Measurements from ENCODE around the gene TAPT1.
"Not testable (repeated sequence)": the region's sequence is repeated elsewhere in the genome, so short reads cannot be mapped to it uniquely, and the experiment has no call there.

Gene TAPT1, protein sequence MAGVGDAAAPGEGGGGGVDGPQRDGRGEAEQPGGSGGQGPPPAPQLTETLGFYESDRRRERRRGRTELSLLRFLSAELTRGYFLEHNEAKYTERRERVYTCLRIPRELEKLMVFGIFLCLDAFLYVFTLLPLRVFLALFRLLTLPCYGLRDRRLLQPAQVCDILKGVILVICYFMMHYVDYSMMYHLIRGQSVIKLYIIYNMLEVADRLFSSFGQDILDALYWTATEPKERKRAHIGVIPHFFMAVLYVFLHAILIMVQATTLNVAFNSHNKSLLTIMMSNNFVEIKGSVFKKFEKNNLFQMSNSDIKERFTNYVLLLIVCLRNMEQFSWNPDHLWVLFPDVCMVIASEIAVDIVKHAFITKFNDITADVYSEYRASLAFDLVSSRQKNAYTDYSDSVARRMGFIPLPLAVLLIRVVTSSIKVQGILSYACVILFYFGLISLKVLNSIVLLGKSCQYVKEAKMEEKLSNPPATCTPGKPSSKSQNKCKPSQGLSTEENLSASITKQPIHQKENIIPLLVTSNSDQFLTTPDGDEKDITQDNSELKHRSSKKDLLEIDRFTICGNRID

GRCh38 chr4:16225863-16226815, at the start of gene TAPT1:
TAPT1 (minus strand) TSS chr4:16226471; CDS start chr4:16226457, 14 bp downstream.
- FAIRE-seq, result no peak

DNA sequence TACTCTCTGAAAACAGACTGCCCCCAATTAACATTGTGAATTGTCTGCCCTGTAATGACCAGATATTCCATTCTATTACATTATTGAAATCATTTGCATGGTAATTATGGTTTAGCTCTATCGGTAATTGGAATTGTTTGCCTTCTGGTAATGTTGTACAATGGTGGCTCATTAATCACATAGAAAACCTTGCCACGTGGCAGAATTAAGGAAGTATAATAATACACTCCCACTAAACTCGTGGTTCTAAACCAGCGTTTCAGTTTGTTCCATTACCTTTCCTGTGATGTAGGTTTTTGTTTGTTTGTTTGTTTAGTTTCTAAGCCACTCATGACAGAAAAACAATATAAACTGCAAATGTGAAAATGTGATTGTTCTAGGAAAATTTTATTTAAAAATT, 45.1 kb upstream of the TAPT1 start:
- FAIRE-seq, result no peak

DNA sequence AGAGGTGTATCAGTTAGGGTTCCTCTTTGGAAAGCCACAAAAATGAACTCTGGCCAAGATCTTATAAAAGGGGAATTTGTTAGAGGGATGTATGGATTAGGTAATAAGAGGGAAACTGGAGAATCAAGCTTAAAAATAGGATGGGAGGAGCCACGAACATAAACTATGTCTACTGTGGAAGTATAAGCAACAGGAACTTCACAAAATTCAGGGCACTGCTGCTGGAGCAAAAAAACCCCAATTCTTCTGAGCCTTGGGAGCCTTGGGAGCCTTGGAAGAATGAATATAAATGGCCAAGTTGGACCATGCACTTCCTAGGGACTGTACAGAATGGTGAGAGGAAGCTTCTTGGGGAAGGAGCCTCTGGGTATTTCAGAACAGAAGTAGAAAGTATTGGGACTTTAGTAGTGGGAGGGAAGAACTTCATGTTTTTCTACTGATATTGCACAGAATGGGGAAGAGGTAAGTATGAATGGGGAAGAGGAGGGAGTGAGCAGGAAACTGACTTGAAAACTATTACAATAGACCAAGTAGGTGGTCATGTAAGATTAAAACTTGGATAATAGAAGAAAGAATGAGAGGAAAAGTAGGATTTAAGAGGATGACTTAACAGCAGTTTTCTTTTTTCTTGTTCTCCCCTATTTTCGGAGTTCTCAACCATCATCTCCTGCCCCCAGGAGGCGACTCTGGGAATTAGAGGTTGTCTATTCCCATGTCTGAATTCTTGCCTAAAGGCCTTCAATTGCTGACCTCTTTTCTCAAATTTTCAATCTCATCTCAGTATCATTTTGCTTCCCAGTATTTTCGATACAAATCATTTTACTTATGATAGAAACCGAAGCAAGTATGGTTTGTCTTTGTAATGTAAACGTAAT, 44.4 kb upstream of the TAPT1 start:
- FAIRE-seq, result no peak

DNA sequence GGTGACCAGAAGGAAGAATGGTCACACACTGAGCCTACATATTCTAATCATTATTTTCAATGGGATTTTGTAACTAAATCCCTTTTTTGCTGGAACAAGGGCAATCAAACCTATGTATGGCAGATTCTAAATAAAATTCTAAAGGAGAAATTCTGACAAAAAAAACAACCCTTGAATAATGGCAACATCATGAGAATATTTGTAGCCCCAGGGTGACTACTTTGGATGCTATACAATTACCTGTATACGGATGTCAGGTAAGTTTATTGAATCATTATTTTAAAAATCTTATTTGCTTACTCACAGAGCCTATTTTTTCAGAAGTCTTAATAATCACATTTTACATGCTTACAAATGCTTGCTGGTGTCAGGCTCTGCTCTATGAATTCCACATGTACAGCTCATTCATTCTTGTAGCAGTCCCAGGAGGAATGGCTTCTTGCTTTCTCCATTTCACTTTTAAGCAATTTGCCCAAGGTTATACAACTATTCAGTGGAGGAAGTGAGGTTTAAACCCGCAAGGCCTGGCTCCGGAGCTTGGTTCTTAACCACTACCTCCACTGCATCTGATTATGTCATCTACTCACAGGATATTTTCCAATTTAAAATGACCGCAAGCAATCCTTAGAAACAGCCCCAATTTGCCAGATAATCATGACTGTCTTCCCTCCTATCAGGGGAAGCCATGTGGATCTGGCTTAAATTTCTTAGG, 43.6 kb upstream of the TAPT1 start:
- FAIRE-seq, result not testable (repeated sequence)

- FAIRE-seq, result no peak
Observed at GRCh38 chr4:16269240-16269639, 43.0 kb upstream of the TAPT1 start.

GRCh38 chr4:16268290-16268689, 42.0 kb upstream of the TAPT1 start:
- no peak for FAIRE-seq

- FAIRE-seq, result no peak
Observed at GRCh38 chr4:16267639-16268038, 41.4 kb upstream of the TAPT1 start.

DNA sequence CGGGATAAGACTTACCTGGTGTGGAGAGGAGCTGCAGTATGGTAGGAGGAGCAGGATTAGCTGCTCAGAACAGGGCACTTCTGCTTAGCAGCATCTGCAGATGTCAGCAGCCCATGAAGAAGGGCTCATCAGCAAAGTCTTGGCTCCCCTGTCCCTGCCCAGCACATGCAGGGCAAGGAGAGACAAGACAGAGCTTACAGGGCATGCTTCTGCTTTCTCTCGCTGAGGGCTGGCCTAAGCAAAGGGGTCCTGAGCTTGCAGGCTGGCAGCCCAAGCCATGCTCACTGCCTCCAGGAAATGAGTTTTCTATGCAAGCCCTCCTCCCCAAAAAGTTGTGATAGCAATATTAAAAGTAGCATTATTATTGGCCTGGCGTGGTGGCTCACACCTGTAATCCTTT, 39.5 kb upstream of the TAPT1 start:
- FAIRE-seq, result no peak

GRCh38 chr4:16264798-16265197, 38.5 kb upstream of the TAPT1 start:
- FAIRE-seq, result peak; percentile 74

DNA sequence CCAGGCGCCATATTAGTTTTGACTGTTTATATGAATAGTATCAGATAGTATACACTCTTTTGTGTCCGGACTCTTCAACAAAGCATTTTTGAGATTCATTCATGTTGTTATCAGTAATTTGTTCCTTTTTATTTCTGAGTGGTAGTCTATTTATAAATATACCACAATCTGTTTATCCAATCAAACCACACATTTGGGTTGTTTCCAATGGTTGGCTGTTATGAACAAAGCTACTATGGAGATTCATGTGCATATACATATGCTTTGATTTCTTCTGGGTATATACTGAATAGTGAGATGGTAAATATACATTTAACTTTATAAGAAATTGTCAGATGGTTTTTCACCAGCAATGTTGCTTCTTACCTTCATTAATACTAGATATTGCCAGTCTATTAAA, 36.8 kb upstream of the TAPT1 start:
- FAIRE-seq, result no peak

- FAIRE-seq, result no peak
Observed at GRCh38 chr4:16262188-16262587, 35.9 kb upstream of the TAPT1 start.

DNA sequence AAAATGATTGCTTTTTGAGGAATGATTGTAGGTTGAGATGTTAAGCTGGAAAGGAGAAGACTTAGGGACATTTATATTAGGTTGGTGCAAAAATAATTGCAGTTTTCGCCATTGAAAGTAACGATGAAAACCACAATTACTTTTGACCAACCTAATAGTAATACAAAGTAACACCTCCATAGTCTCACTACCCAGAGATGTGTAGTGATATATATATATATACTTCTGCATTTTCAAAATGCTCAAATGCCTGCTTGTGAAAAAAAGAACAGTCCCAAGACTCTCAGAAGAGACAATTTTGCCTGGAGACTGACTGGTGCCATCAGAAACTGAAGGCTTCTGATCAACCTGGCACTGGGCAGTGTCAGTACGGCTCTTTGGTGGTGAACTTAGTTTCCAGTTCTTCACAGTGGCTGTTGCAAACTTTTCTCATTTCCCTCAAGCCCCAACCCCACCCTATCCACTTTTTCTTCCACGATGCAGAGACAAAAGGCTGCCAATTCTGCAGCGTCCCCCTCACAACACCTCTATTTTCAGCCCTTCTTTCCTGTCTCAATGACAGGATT, 35.1 kb upstream of the TAPT1 start:
- no peak for FAIRE-seq

- FAIRE-seq, result no peak
Observed at GRCh38 chr4:16259889-16260246, 33.6 kb upstream of the TAPT1 start.

GRCh38 chr4:16259241-16259888, 33.1 kb upstream of the TAPT1 start:
- FAIRE-seq, result no peak

DNA sequence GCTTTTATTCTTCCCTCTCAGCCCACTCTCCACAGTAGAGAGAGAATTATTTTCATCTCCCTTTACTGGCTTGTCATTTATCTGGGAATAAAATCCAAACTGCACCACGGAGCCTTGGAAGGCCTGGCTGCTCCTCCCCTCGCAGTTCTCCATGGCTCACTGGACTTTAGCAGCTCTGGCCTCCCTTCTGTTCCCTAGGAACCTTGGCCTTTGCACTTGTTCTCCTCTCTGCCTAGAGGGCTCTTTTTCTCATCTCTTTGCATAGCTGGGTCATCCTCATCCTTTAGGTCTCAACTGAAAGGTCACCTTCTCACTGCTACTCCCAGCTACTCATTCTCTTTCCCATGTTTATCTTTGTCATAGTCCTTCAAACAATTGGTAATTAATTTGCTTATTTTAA, 31.3 kb upstream of the TAPT1 start:
- FAIRE-seq, result no peak

- no peak for FAIRE-seq
Observed at GRCh38 chr4:16256343-16256742, 30.1 kb upstream of the TAPT1 start.

- no peak for FAIRE-seq
Observed at GRCh38 chr4:16255730-16256129, 29.5 kb upstream of the TAPT1 start.

DNA sequence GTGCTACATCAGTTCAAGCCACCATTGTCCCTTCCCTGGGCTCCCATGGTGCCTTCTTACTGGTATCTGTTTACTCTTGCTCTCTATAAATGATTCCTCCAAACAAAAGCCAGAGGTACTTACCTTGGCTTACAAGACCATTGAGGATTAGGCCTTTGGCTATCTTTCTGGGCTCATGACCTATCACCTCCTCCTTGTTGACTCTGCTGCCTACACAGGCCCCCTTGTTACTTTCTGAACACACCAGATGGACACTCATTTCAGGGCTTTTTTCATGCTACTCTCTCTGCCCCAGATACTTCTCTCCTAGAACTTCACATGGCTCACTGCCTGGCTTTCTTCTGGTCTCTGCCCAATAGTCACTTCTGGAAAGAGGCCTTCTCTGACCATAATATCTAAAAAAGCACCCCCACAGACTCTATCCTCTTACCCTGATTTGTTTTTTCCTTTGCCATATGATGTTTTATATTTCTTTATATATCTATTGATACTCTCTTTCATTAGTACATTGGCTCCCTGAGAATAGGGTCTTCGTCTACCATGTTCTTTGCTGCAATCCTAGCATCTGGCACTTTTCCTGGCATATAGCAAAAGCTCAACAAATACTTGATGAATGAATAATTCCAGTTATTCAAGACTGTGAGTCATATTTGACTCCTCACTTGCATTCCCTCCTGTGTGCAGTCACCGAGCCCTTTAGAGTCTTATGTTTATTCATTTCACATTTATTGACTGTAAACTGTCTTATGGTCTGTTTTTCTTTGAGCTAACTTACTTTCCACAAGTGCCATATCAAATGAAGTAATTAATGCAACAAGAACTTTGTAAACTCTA, 27.1 kb upstream of the TAPT1 start:
- no peak for FAIRE-seq

DNA sequence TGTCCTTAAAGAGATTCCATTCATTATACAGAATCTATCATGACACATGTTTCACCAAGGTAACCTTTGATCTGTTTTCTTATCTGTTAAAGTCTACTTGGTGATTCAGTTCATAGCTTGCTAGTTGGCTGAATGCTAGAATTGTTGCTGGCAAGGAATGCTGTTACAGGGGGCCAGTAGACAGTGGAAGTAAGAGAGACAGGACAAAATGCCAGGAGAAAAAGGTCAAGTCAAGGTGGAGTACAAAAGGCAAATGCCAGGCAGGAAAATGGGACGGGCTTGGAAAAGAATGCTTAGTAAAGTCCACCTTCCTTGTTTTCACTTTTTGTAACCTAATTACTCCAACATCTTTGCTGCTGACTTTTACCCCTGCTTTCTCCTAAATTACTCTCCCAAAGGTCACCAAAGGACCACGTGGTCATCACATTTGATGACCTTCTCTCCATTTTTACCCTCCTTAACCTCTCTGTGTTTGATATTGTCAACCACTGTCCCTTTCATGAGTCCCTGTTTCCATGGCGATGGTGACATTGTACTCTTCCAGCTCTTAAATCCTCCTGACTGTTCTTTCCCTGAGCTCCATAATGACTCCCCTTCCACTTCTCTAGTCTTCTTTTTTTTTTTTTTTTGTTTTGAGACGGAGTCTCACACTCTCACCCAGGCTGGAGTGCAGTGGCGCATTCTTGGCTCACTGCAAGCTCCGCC, 24.5 kb upstream of the TAPT1 start:
- FAIRE-seq, result no peak

Data from TTC549 (cell line).